SU-DHL-6 (cell line): ENCODE data around the gene HRC.

Experiments
- H2AFZ ChIP-seq: fragments of 200-600 bp; sonication (generic); 2 replicates; pipeline ENCODE4 v1.6.1; 2014; ENCODE audit warnings: low read depth, mild to moderate bottlenecking, moderate library complexity, mixed read lengths, antibody characterized with exemption, low read length; ENCODE audit not compliant: severe bottlenecking
- H3F3A ChIP-seq: fragments of 200-600 bp; shearing (Covaris generic); 2 replicates; pipeline ENCODE4 v1.6.0; 2016; ENCODE audit warnings: antibody characterized with exemption, mild to moderate bottlenecking; ENCODE audit not compliant: insufficient read depth
- H3K27ac ChIP-seq: fragments of 200-600 bp; sonication (generic); 2 replicates; pipeline ENCODE4 v1.5.1; 2016; ENCODE audit warnings: low read depth, mild to moderate bottlenecking, low read length, moderate library complexity, mixed read lengths
- H3K27me3 ChIP-seq: fragments of 200-600 bp; sonication (generic), shearing (Covaris generic); 2 replicates; pipeline ENCODE4 v1.6.0; 2014; ENCODE audit warnings: mild to moderate bottlenecking, low read length
- H3K36me3 ChIP-seq: fragments of 200-600 bp; sonication (generic); 2 replicates; pipeline ENCODE4 v1.6.1; 2014; ENCODE audit warnings: mild to moderate bottlenecking, low read length, mixed read lengths
- H3K4me2 ChIP-seq: fragments of 300-600, 200-600 bp; shearing (Covaris generic), sonication (generic); 2 replicates; pipeline ENCODE4 v1.6.0; 2014; ENCODE audit warnings: low read length, low read depth, mild to moderate bottlenecking; ENCODE audit not compliant: poor library complexity, severe bottlenecking
- H3K4me3 ChIP-seq: fragments of 200-600 bp; sonication (generic); 2 replicates; pipeline ENCODE4 v1.5.1; 2014; ENCODE audit warnings: antibody characterized with exemption, low read length, mild to moderate bottlenecking, mixed read lengths; ENCODE audit not compliant: insufficient read depth, poor library complexity, severe bottlenecking
- H3K79me2 ChIP-seq: fragments of 200-600 bp; sonication (generic); 2 replicates; pipeline ENCODE4 v1.6.1; 2014; ENCODE audit warnings: mild to moderate bottlenecking, low read length, moderate library complexity; ENCODE audit not compliant: insufficient read depth
- H3K9ac ChIP-seq: fragments of 200-600 bp; sonication (generic); 2 replicates; pipeline ENCODE4 v1.7.0; 2014; ENCODE audit warnings: mild to moderate bottlenecking, low read length
- H3K9me2 ChIP-seq: fragments of 200-600 bp; sonication (generic); replicated peaks from 2 replicates; pipeline ENCODE4 v1.6.1; 2014; ENCODE audit warnings: low read length; ENCODE audit not compliant: insufficient read depth
- H3K9me3 ChIP-seq: fragments of 200-600 bp; sonication (generic); 2 replicates; pipeline ENCODE4 v1.6.1; 2014; ENCODE audit warnings: low read length, mixed read lengths; ENCODE audit not compliant: insufficient read depth
- H4K20me1 ChIP-seq: fragments of 200-600 bp; sonication (generic); 2 replicates; pipeline ENCODE4 v1.6.1; 2014; ENCODE audit warnings: low read depth, mild to moderate bottlenecking, antibody characterized with exemption, low read length, moderate library complexity, mixed read lengths
- EZH2phosphoT487 ChIP-seq: fragments of 200-600 bp; sonication (generic), shearing (Covaris generic); conservative IDR thresholded peaks from 2 replicates; pipeline ENCODE4 v1.6.1; 2018; ENCODE audit warnings: mild to moderate bottlenecking, antibody characterized with exemption, low read length, moderate library complexity, mixed read lengths
- TF ChIP-seq, protein P1 (sequence below): fragments of 200-600 bp; sonication (generic); IDR thresholded peaks from one replicate; pipeline ENCODE4 v1.5.1; 2017; ENCODE audit warnings: antibody characterized with exemption, mild to moderate bottlenecking, low read length, moderate library complexity; ENCODE audit not compliant: insufficient read depth, poor library complexity, severe bottlenecking

HRC gene

DNA sequence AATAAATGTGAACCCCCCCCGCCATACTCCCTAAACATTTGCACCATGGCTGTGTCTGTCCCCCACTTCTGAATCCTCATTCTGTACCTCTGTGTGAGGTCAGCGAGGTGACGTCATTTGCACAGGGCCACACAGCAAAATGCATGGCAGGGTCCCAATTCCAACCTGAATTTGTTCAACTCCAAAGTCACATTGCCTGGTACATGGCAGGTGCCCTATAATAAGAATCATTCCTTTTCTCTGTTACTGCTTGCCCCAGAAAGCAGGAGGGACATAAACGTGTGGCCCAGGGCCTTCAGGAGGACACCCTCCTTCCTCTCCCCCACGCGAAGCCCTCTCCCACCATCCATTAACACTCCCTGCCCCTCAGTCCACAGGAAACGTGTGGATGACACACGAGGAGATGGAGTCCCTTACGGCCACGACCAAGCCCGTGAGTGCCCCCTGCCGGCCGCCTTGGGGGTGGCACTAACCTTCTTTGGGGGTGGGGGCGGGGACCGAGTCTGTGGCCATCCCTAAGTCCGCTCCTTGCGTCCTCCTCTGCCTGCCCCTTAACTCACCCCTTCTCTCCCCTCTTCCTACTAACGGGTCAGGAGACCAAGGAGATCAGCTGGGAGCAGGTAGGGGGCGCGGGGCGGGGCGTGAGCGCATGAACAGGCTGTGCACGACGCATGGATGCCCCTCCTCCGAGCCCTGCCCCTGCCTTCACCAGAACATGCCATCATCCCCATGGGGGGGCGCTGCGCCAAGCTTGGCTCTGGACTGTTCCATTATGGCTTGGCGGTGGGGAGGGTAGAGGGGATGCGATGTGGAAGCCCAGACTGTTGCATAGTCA is 9.4 kb downstream of the HRC start:
- Histone ChIP-seq H3F3A (0 out of 2 replicates have a peak, but pooled peaks cover 5% of the 10 kb centered on the region), H3K4me2 (peak overlapping the region; percentile 43), H3K27ac (no peak overlapping the region), H3K9me3 (no peaks in the 10 kb centered on the region), H3K79me2 (no peaks in the 10 kb centered on the region), H4K20me1 (no peaks in the 10 kb centered on the region), H3K27me3 (no peaks in the 10 kb centered on the region), H3K36me3 (no peaks in the 10 kb centered on the region), H3K9me2 (no peaks in the 10 kb centered on the region), H3K4me3 (no peak overlapping the region), H3K9ac (no peak overlapping the region; the same call in 1 of the 2 replicates), H2AFZ (no peak overlapping the region)
- TF ChIP-seq, protein P1, sequence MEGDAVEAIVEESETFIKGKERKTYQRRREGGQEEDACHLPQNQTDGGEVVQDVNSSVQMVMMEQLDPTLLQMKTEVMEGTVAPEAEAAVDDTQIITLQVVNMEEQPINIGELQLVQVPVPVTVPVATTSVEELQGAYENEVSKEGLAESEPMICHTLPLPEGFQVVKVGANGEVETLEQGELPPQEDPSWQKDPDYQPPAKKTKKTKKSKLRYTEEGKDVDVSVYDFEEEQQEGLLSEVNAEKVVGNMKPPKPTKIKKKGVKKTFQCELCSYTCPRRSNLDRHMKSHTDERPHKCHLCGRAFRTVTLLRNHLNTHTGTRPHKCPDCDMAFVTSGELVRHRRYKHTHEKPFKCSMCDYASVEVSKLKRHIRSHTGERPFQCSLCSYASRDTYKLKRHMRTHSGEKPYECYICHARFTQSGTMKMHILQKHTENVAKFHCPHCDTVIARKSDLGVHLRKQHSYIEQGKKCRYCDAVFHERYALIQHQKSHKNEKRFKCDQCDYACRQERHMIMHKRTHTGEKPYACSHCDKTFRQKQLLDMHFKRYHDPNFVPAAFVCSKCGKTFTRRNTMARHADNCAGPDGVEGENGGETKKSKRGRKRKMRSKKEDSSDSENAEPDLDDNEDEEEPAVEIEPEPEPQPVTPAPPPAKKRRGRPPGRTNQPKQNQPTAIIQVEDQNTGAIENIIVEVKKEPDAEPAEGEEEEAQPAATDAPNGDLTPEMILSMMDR: peak; percentile 92
- TF ChIP-seq EZH2phosphoT487: no peak

DNA sequence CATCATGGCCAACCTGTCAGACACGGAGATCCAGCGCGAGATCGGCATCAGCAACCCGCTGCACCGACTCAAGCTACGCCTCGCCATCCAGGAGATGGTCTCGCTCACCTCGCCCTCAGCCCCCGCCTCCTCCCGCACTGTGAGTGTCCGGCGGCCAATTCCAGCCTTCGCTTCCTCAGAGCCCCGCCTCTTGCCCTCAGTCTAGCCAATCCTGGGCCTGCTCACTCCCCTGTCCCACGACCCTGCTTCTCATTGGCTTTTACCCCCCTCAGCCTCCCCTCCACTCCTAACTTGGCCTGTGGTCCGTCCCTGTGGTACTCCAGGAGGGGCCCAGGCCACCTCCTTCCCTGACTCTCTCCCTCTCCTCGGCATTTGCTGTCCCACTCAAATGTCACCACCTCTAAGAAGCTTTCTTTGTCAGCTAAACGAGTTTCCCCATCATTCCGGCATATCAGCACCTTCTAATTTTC is 12.3 kb downstream of the HRC start:
- H3F3A ChIP-seq: 0 out of 2 replicates have a peak, but pooled peaks cover 5% of the 10 kb centered on the region
- H3K9me2 ChIP-seq: no peaks in the 10 kb centered on the region
- no peak overlapping the region for H3K4me2 ChIP-seq
- H3K9ac ChIP-seq: no peak overlapping the region
- no peak overlapping the region for H3K27ac ChIP-seq
- no peaks in the 10 kb centered on the region for H3K79me2 ChIP-seq
- no peaks in the 10 kb centered on the region for H3K27me3 ChIP-seq
- no peaks in the 10 kb centered on the region for H3K9me3 ChIP-seq
- no peaks in the 10 kb centered on the region for H4K20me1 ChIP-seq
- no peaks in the 10 kb centered on the region for H3K36me3 ChIP-seq
- TF ChIP-seq, protein P1: no peak
- no peak for TF ChIP-seq EZH2phosphoT487
- H2AFZ ChIP-seq: no peak overlapping the region
- no peak overlapping the region for H3K4me3 ChIP-seq

DNA sequence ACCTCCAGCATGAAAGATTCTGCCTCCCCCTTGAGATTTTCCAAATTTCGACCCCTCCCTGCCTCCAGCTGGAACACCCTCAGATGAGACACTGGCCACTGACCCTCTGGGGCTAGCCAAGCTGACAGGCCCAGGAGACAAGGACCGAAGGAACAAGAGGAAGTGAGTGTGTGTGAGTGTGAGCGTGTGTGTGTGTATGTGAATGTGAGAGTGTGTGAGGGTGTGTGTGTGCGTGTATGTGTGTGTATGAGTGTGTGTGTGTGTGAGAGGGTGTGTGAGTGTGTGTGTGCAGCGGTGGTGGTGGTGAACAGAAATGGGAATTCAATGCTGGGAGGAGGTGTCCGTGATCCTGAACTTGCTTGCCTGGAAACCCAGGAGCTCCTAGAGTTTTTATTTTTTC is 13.8 kb downstream of the HRC start:
- Histone ChIP-seq H3K79me2 (no peaks in the 10 kb centered on the region), H4K20me1 (no peaks in the 10 kb centered on the region), H2AFZ (no peak overlapping the region), H3K27me3 (no peaks in the 10 kb centered on the region), H3K36me3 (no peaks in the 10 kb centered on the region), H3K9ac (no peak overlapping the region), H3K4me3 (no peak overlapping the region), H3K27ac (no peak overlapping the region), H3K9me3 (no peaks in the 10 kb centered on the region), H3K9me2 (no peaks in the 10 kb centered on the region), H3K4me2 (no peak overlapping the region), H3F3A (no peaks in the 10 kb centered on the region)
- no peak for TF ChIP-seq EZH2phosphoT487
- TF ChIP-seq, protein P1: no peak
